Measurements from ENCODE around the gene CEP55.

Gene CEP55

DNA sequence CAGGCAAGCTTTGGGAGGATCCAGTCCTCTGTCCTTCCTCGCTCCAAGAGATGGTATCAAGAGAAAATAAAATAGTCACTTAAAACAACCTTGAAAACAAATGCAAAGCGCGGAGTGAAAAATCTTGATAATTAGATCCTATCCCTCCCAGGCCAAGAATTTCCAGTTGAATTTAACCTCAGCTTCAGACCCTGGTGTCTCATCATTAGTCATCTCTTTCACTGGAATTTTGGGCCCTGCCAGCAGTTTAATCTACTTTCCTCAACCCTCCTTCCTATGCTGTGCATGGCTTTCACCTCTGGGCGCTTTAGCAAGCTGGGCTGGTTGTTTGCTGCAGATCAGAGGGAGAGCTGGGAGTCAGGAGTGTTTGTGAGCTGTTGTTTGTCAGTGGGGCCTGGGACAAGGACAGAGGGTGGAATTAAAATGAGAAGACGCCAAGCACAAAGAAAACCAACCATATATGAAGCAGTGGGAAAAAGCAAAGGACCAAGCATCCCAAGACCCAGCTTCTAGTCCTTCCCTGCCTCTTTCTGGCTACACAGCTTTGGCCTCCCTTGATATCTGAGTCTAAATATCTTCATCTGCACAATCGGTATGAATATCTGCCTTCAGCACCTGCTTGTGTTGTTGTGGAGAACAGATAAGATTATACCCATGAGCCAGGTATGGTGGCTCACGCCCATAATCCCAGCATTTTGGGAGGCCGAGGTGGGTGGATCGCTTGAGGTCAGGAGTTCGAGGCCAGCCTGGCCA lies 27.8 kb upstream of the CEP55 start:
- DNase-seq (ENCODE audit: extremely low read depth in 1 of 2, low read depth in 1 of 2): no peak

GRCh38 chr10:93469454-93469853 lies 27.0 kb upstream of the CEP55 start:
- no peak for DNase-seq (ENCODE audit: extremely low read depth in 1 of 2, low read depth in 1 of 2)

- DNase-seq (ENCODE audit: extremely low read depth in 1 of 2, low read depth in 1 of 2): no peak
Observed at GRCh38 chr10:93471110-93471651, 25.2 kb upstream of the CEP55 start.

- DNase-seq (ENCODE audit: extremely low read depth in 1 of 2, low read depth in 1 of 2): no peak
Observed at GRCh38 chr10:93473161-93473560, 23.3 kb upstream of the CEP55 start.

DNA sequence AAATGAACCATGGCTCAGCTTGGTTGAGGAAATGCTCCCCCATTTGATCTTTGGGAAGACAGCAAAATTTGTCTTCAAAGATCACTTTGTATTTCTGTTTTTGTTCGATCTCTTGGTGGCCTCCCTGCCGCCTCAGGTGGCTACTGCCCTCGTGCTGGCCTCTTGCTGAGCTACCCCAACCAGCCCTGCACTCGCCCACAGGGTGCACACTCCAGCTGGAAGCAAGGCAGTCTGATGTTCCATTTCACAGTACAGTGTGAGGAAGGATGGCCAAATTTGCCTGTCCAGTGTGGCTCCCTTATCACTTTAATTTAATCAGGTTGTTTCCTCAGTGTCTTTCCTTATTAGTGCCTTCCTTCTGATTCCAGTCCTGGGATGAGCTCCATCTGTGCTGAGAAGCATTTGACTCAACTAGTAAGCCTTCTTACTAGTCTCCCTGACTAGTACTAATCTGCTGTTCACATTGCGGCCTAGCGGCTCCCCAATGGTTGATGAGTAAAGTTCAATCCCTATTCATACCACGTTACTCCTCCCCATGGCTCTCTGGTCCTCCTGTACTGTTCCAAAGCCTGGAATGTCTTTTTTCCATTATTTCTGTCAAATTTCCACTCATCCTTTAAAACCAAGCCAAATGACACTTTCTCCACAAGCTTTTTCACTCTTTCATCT lies 22.5 kb upstream of the CEP55 start:
- no peak for DNase-seq (ENCODE audit: extremely low read depth in 1 of 2, low read depth in 1 of 2)

GRCh38 chr10:93475227-93475626 lies 21.2 kb upstream of the CEP55 start:
- no peak for DNase-seq (ENCODE audit: extremely low read depth in 1 of 2, low read depth in 1 of 2)

- DNase-seq (ENCODE audit: extremely low read depth in 1 of 2, low read depth in 1 of 2): no peak
Observed at GRCh38 chr10:93475871-93476270, 20.5 kb upstream of the CEP55 start.

GRCh38 chr10:93476756-93477155 lies 19.7 kb upstream of the CEP55 start:
- no peak for DNase-seq (ENCODE audit: extremely low read depth in 1 of 2, low read depth in 1 of 2)

GRCh38 chr10:93478873-93479272 lies 17.5 kb upstream of the CEP55 start:
- DNase-seq (ENCODE audit: extremely low read depth in 1 of 2, low read depth in 1 of 2): no peak

DNA sequence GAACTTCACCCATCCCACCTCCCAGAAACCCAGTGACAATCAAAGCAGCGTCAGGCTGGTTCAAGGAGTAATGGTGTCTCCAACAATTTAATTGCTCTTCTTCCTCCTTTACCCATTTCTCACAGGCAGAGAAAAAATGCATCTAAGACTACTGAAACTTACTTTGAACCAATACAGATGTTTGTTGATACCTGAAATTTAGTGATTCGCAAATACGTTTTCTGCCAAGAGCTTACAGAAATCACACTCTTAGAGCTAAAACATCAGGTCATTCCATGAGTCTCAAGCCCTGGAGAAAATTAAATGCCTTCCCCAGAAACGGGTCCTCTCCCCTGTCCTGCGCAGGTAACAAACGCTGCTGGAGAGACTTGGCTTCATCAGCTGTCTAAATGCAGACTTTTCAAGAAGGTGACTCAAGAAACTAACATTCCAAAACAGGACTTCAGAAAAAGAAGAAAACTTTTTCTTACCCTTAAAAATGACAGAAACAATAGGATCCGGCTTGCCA lies 14.7 kb upstream of the CEP55 start:
- DNase-seq (ENCODE audit: extremely low read depth in 1 of 2, low read depth in 1 of 2): no peak

GRCh38 chr10:93482145-93482834 lies 14.1 kb upstream of the CEP55 start, which contains the start of gene MYOF:
TSS of gene MYOF (minus strand) at chr10:93482334. CDS start at chr10:93482194, 140 bp downstream.
- no peak for DNase-seq (ENCODE audit: extremely low read depth in 1 of 2, low read depth in 1 of 2)

GRCh38 chr10:93485690-93486089 lies 10.7 kb upstream of the CEP55 start:
- DNase-seq (ENCODE audit: extremely low read depth in 1 of 2, low read depth in 1 of 2): no peak

- DNase-seq (ENCODE audit: extremely low read depth in 1 of 2, low read depth in 1 of 2): no peak
Observed at GRCh38 chr10:93488956-93489528, 7.4 kb upstream of the CEP55 start.

DNA sequence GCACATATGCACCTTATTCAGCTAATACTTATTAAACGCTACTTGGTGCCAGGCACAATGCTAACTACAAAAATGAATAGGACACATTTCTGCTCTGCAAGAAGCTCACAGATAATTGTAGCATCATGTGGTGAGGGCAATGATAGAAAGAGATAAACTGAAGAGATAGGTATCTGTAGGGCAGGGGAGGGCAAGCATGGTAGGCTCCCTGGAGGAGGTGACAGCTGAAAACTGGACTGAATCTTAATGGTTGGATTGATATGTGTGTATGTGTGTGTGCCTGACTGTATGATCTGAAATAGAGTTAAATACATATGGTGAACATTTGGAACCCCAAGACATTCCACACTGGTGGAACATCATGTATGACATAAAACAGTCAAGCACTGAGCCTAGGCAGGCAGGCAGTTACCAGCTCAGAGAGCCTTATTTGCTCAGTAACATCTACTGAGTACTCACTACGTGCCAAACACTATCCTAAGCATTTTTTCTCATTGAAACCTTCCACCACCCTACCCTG lies 4.8 kb upstream of the CEP55 start:
- no peak for DNase-seq (ENCODE audit: extremely low read depth in 1 of 2, low read depth in 1 of 2)

- no peak for DNase-seq (ENCODE audit: extremely low read depth in 1 of 2, low read depth in 1 of 2)
Observed at GRCh38 chr10:93493162-93493561, 3.2 kb upstream of the CEP55 start.

DNA sequence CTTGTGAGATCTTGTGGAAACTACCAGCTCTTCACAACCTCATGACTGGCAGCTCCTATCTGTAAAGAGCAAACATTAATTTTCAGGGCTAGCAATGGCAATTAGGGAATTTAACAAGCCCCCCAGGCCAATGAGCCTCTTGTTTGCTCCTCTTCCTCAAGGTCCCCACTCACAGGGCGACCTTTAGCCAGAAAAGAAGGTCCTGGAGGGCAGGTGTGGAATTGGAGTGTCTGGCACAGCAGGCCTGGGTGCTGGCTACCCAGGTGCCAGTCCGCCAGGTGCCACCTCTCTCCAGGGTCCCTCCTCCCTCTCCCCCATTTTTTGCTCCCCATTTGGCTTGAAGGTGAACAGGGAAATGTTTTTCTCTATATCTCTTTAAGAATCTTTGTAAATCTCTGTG lies 1.9 kb upstream of the CEP55 start:
- DNase-seq (ENCODE audit: extremely low read depth in 1 of 2, low read depth in 1 of 2): no peak

- no peak for DNase-seq (ENCODE audit: extremely low read depth in 1 of 2, low read depth in 1 of 2)
Observed at GRCh38 chr10:93495654-93496321, 624 bp upstream of the CEP55 start.

DNA sequence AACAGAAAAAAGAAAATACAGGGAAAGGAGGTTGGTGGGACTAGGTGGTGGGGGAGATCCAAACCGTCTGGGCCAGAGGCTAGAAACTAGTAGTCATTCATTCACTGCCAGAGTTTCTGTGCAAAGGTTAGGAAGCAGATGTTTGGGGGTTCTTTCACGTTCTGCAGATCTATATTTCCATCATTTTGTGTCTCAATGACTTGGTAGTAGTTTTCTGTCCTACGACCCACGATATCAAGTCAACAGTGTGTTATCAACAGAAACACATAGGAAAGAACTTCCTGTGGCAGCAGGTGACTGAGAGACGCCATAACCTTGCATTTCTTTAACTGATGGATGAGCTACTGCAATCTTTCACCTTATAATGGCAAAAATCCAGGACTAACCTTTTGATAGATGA lies 1.8 kb downstream of the CEP55 start:
- no peak for DNase-seq (ENCODE audit: extremely low read depth in 1 of 2, low read depth in 1 of 2)

GRCh38 chr10:93501650-93502049 lies 5.2 kb downstream of the CEP55 start:
- no peak for DNase-seq (ENCODE audit: extremely low read depth in 1 of 2, low read depth in 1 of 2)

GRCh38 chr10:93503075-93503474 lies 6.7 kb downstream of the CEP55 start:
- DNase-seq (ENCODE audit: extremely low read depth in 1 of 2, low read depth in 1 of 2): no peak

Data from activated CD8-positive, alpha-beta memory T cell treated with anti-CD3 and anti-CD28 coated beads for 1 hour (primary cell).